ENCODE data around the gene PNLDC1. TPM values are rescaled to one million over a fixed set of nuclear protein-coding genes. Genes with fewer than 3 reads are reported as not detected.

The PNLDC1 gene
- under 1 TPM in 2 of 3 donors, not detected in 1; 0.29 to 0.66 TPM for total RNA-seq

- Histone ChIP-seq H3K4me1 (no peaks in the 10 kb centered on the region), H3K36me3 (no peaks in the 10 kb centered on the region), H3K27me3 (no peaks in the 10 kb centered on the region), H3K9me3 (no peaks in the 10 kb centered on the region), H3K4me3 (no peak within 1 kb of the TSS), H3K27ac (no peak within 1 kb of the TSS)
- DNase-seq (ENCODE audit: low spot score in 2 of 2) = no peak
- TF ChIP-seq POLR2AphosphoS5 (IDR thresholded peaks at IDR 0.05) (no peak), CTCF (IDR thresholded peaks at IDR 0.05) (no peak), POLR2A (IDR thresholded peaks at IDR 0.05) (no peak)
- intact Hi-C loops (cut with DNase I; ENCODE audit: low total_unique reads) = no loop called here
Measured at GRCh38 chr6:159800141-159800865, at the start of gene PNLDC1. Gene PNLDC1 (plus strand): TSS chr6:159800276. CDS start chr6:159800308, 32 bp downstream.

GRCh38 chr6:159751448-159751847 lies 48.6 kb upstream of the PNLDC1 start:
- H3K27me3 ChIP-seq = no peaks in the 10 kb centered on the region
- no peaks in the 10 kb centered on the region for H3K9me3 ChIP-seq
- intact Hi-C loops (cut with DNase I; ENCODE audit: low total_unique reads) = no loop called here
- TF ChIP-seq POLR2A (IDR thresholded peaks at IDR 0.05) = no peak
- TF ChIP-seq CTCF (IDR thresholded peaks at IDR 0.05) = no peak
- no peak for TF ChIP-seq POLR2AphosphoS5 (IDR thresholded peaks at IDR 0.05)
- no peak overlapping the region for H3K4me3 ChIP-seq
- H3K36me3 ChIP-seq = peaks cover 8% of the 10 kb centered on the region
- no peak for DNase-seq (ENCODE audit: low spot score in 2 of 2)
- H3K27ac ChIP-seq = no peak overlapping the region
- H3K4me1 ChIP-seq = peaks cover 0 to 4% of the 10 kb centered on the region in 2 donors

GRCh38 chr6:159753081-159753872 lies 46.8 kb upstream of the PNLDC1 start:
- H3K27me3 ChIP-seq = no peaks in the 10 kb centered on the region
- H3K9me3 ChIP-seq = no peaks in the 10 kb centered on the region
- DNase-seq (ENCODE audit: low spot score in 2 of 2) = no peak
- peaks cover 6% of the 10 kb centered on the region for H3K36me3 ChIP-seq
- peaks cover 0 to 4% of the 10 kb centered on the region in 2 donors for H3K4me1 ChIP-seq
- no peak overlapping the region for H3K27ac ChIP-seq
- no peak overlapping the region for H3K4me3 ChIP-seq
- intact Hi-C loops (cut with DNase I; ENCODE audit: low total_unique reads) = no loop called here
- TF ChIP-seq POLR2AphosphoS5 (IDR thresholded peaks at IDR 0.05) (no peak), POLR2A (IDR thresholded peaks at IDR 0.05) (no peak), CTCF (IDR thresholded peaks at IDR 0.05) (no peak)

GRCh38 chr6:159754401-159754800 lies 45.7 kb upstream of the PNLDC1 start:
- TF ChIP-seq POLR2A (IDR thresholded peaks at IDR 0.05) = no peak
- no peak for TF ChIP-seq CTCF (IDR thresholded peaks at IDR 0.05)
- intact Hi-C loops (cut with DNase I; ENCODE audit: low total_unique reads) = no loop called here
- H3K27ac ChIP-seq = no peak overlapping the region

More at GRCh38 chr6:159754401-159754800, 45.7 kb upstream of the PNLDC1 start:
- H3K9me3 ChIP-seq = no peaks in the 10 kb centered on the region
- H3K27me3 ChIP-seq = no peaks in the 10 kb centered on the region
- H3K4me3 ChIP-seq = no peak overlapping the region
- H3K36me3 ChIP-seq = peaks cover 6% of the 10 kb centered on the region
- no peak for DNase-seq (ENCODE audit: low spot score in 2 of 2)
- H3K4me1 ChIP-seq = peaks cover 0 to 4% of the 10 kb centered on the region in 2 donors
